ENCODE data around the gene PAK5. TPM values are rescaled to one million over a fixed set of nuclear protein-coding genes. Genes with fewer than 3 reads are reported as not detected.

The PAK5 gene
- total and polyA plus RNA-seq, 4 donors: 0.03 to 0.51 (median 0.16) TPM

GRCh38 chr20:9514461-9515213 is 324.2 kb downstream of the PAK5 start, which contains the start of gene LAMP5:
TSS of gene LAMP5 (plus strand) at chr20:9514590. CDS start at chr20:9514853, 263 bp downstream.
- Histone ChIP-seq H3K9me3 (ENCODE audit: control insufficient read depth in 4 of 4, insufficient read depth in 3 of 4, low read length in 3 of 4) (peaks cover 0 to 5% (median 0%) of the 10 kb centered on the region in 4 donors), H3K4me3 (no peak within 1 kb of the TSS), H3K36me3 (ENCODE audit: control insufficient read depth in 4 of 4, insufficient read depth in 4 of 4, low read length in 4 of 4) (no peaks in the 10 kb centered on the region), H3K27me3 (ENCODE audit: control insufficient read depth in 3 of 3, insufficient read depth in 3 of 3, low read length in 2 of 3) (peaks cover 6 to 94% (median 80%) of the 10 kb centered on the region in 3 donors), H3K9ac (ENCODE audit: insufficient read depth in 1 of 2, low read length in 2 of 2) (no peak within 1 kb of the TSS), H3K27ac (ENCODE audit: low read depth in 1 of 2, low read length in 1 of 2) (no peak within 1 kb of the TSS), H3K4me1 (ENCODE audit: control insufficient read depth in 5 of 5, insufficient read depth in 5 of 5, low read length in 5 of 5) (peaks cover 0 to 26% (median 5%) of the 10 kb centered on the region in 5 donors)
- ATAC-seq (ENCODE audit: insufficient read depth, low FRiP score) (peak; percentile 27), DNase-seq (peak; percentile 66 to 82 (median 76))
- 0 to 2% methylated on average over 38 of the region's 38 CpGs for WGBS, 2 donors
- TF ChIP-seq CTCF (IDR thresholded peaks at IDR 0.05; ENCODE audit: control extremely low read depth, extremely low read depth): no peak

GRCh38 chr20:9514072-9514460 is 324.8 kb downstream of the PAK5 start:
- H3K9ac ChIP-seq (ENCODE audit: insufficient read depth in 1 of 2, low read length in 2 of 2): no peak overlapping the region
- no peak overlapping the region for H3K4me3 ChIP-seq
- ATAC-seq (ENCODE audit: insufficient read depth, low FRiP score) (no peak), DNase-seq (peak in 1 of 3 donors; percentile 22)
- peaks cover 0 to 5% (median 0%) of the 10 kb centered on the region in 4 donors for H3K9me3 ChIP-seq (ENCODE audit: control insufficient read depth in 4 of 4, insufficient read depth in 3 of 4, low read length in 3 of 4)
- TF ChIP-seq CTCF (IDR thresholded peaks at IDR 0.05; ENCODE audit: control extremely low read depth, extremely low read depth): no peak
- WGBS, 2 donors: 5 to 12% methylated on average over 9 of the region's 9 CpGs
- H3K36me3 ChIP-seq (ENCODE audit: control insufficient read depth in 4 of 4, insufficient read depth in 4 of 4, low read length in 4 of 4): no peaks in the 10 kb centered on the region
- H3K27me3 ChIP-seq (ENCODE audit: control insufficient read depth in 3 of 3, insufficient read depth in 3 of 3, low read length in 2 of 3): peaks cover 6 to 97% (median 85%) of the 10 kb centered on the region in 3 donors
- peaks cover 0 to 26% (median 5%) of the 10 kb centered on the region in 5 donors for H3K4me1 ChIP-seq (ENCODE audit: control insufficient read depth in 5 of 5, insufficient read depth in 5 of 5, low read length in 5 of 5)
- H3K27ac ChIP-seq (ENCODE audit: low read depth in 1 of 2, low read length in 1 of 2): no peak overlapping the region

- no peak for TF ChIP-seq CTCF (IDR thresholded peaks at IDR 0.05; ENCODE audit: control extremely low read depth, extremely low read depth)
- Histone ChIP-seq H3K4me1 (ENCODE audit: control insufficient read depth in 5 of 5, insufficient read depth in 5 of 5, low read length in 5 of 5) (peaks cover 0 to 37% (median 5%) of the 10 kb centered on the region in 5 donors), H3K27me3 (ENCODE audit: control insufficient read depth in 3 of 3, insufficient read depth in 3 of 3, low read length in 2 of 3) (peaks cover 17 to 97% (median 87%) of the 10 kb centered on the region in 3 donors), H3K9ac (ENCODE audit: insufficient read depth in 1 of 2, low read length in 2 of 2) (no peak overlapping the region), H3K9me3 (ENCODE audit: control insufficient read depth in 4 of 4, insufficient read depth in 3 of 4, low read length in 3 of 4) (peaks cover 0 to 7% (median 0%) of the 10 kb centered on the region in 4 donors), H3K4me3 (no peak overlapping the region), H3K27ac (ENCODE audit: low read depth in 1 of 2, low read length in 1 of 2) (no peak overlapping the region), H3K36me3 (ENCODE audit: control insufficient read depth in 4 of 4, insufficient read depth in 4 of 4, low read length in 4 of 4) (no peaks in the 10 kb centered on the region)
- no peak for DNase-seq
- 70 to 72% methylated on average over 5 of the region's 5 CpGs for WGBS, 2 donors
- ATAC-seq (ENCODE audit: insufficient read depth, low FRiP score): no peak
Measured at GRCh38 chr20:9510911-9511310, 328.0 kb downstream of the PAK5 start.
